Mononuclear cell (primary cell): ENCODE measurements around the gene STIM1. TPM values are rescaled to one million over a fixed set of nuclear protein-coding genes. Genes with fewer than 3 reads are reported as not detected.

Experiments
- H3K27me3 ChIP-seq: 2 replicates; pipeline ENCODE4 v1.6.0; 2011; ENCODE audit warnings: low read length, control low read depth; ENCODE audit not compliant: insufficient read depth
- H3K4me1 ChIP-seq: 2 replicates; pipeline ENCODE4 v1.5.1; 2011; ENCODE audit warnings: mild to moderate bottlenecking, low read length, control low read depth; ENCODE audit not compliant: insufficient read depth
- H3K4me3 ChIP-seq: 2 replicates; pipeline ENCODE4 v1.5.1; 2011; ENCODE audit warnings: mild to moderate bottlenecking, low read length, moderate library complexity
- H3K9me3 ChIP-seq: 2 replicates; pipeline ENCODE4 v1.5.1; 2011; ENCODE audit warnings: low read depth, mild to moderate bottlenecking, control low read depth, low read length
- total RNA-seq: library from RNA; depleted of rRNA; stranded (reverse); fragments of >200 nt; gene quantifications from one replicate; pipeline ENCODE4 v1.2.3, GENCODE V29; 2012

STIM1 gene
- total RNA-seq, 1 donor: 55.8 TPM

DNA sequence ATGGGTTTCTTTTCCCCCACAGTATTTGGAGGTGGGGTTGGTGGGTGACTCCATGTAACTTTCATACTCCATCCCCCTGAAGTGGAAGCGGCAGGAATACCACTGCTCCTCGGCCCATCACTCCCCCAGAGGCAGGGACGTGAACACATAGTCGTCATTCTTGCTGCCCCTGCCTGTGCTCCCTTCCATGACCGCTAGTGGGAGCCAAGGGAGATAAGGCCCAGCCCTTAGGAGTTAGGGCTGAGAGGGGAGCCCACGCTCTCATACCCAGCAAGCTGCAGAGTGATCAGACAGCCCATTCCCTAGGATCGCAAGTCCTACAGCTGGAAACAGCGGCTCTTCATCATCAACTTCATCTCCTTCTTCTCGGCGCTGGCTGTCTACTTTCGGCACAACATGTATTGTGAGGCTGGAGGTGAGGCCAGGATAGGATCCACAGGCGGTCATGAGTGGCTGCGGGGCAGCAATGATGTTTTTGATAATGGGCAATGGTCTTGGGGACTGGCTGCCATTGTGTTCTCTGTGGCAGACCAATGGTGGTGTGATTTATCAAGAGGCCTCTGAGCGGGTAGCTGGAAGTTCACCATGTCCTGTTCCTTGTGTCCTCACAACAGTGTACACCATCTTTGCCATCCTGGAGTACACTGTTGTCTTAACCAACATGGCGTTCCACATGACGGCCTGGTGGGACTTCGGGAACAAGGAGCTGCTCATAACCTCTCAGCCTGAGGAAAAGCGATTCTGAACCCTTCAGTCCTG, 30.6 kb upstream of the STIM1 start:
- Histone ChIP-seq H3K9me3 (no peaks in the 10 kb centered on the region), H3K4me1 (peaks cover 39% of the 10 kb centered on the region), H3K27me3 (no peaks in the 10 kb centered on the region), H3K4me3 (no peak overlapping the region)

DNA sequence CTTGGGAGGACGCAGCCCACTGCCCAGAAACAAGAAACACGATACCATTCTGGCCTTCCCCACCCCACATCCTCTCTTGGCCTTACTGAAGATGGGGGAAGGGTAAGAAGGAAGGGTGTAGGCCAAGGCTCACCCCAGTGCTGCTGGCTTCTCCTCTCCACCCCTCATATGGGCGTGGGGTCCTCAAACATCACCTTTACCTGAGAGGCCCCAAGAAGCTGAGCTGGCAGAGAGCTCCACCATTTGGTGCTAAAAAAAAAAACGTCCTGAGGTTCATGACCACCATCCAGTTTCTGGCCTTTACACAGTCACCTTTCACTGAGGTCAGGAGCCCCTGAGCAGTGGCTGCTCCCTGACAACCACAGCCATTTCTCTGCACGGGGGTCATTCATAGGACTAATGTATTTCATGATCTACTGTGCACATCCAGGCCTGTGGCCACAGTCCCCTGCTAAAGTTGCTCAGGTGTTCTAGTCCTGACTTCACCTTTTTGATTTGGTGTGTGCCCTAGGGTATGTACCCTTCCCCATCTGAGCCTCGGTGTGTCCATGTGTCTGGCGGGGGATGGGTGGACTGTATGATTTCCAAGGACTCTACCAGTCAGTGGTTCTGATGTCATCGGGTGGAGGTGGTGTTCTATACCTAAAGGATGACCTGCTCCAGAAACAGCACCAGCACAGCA, 29.9 kb upstream of the STIM1 start:
- Histone ChIP-seq H3K4me3 (no peak overlapping the region), H3K27me3 (no peaks in the 10 kb centered on the region), H3K4me1 (peaks cover 46% of the 10 kb centered on the region)

DNA sequence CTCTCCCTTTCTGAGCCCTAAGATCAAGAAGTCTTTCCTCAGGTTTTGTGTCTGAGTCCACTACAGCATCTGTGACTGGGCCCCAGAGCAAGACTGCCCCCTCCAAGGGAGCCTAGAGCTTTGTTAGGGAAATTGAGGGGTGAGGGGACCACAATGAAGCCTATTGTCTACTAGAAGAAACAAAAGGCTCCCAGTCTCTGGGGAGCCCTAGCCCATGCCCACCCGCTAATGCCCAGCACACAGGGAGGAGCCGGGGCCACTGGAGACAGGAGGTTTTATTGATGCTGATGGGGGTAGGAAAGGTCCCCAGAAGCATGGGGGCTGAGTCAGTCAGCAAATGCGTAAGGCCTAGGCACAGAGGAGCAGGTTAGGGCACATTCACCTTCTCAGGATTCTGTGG, 28.7 kb upstream of the STIM1 start:
- no peaks in the 10 kb centered on the region for H3K27me3 ChIP-seq
- H3K4me3 ChIP-seq: no peak overlapping the region
- peaks cover 57% of the 10 kb centered on the region for H3K4me1 ChIP-seq
- H3K9me3 ChIP-seq: no peaks in the 10 kb centered on the region

More for the DNA sequence above, 29.9 kb upstream of the STIM1 start:
- no peaks in the 10 kb centered on the region for H3K9me3 ChIP-seq

DNA sequence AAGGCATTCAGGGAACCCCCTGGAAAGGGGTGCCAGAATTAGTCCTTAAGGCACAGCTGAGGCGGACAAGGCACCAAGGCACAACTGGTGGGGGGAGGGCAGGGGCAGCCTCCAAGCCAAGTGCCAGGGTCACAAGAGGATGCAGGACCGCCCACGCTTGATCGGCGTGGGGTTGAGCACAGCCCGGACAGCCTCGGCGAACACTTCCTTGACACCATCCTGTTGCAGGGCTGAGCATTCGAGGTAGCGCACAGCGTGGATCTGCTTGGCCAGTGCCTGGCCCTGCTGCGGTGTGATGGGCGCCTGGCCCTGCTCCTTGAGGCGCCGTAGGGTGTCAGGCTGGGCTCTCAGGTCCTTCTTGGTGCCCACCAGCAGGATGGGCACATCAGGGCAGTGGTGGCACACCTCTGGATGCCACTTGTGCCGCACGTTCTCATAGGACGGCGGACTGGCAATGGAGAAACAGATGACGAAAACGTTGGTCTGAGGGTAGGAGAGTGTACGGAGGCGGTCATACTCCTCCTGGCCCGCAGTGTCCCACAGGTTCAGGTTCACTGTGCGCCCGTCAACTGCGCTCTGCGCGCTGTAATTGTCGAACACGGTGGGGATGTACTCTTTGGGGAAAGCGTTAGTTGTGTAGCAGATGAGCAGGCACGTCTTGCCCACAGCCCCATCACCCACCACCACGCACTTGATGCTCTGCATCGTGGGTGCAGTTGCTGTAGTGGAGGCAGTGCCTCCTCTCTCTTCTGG, 27.9 kb upstream of the STIM1 start:
- Histone ChIP-seq H3K9me3 (no peaks in the 10 kb centered on the region), H3K4me3 (no peak overlapping the region), H3K27me3 (no peaks in the 10 kb centered on the region), H3K4me1 (peaks cover 66% of the 10 kb centered on the region)

DNA sequence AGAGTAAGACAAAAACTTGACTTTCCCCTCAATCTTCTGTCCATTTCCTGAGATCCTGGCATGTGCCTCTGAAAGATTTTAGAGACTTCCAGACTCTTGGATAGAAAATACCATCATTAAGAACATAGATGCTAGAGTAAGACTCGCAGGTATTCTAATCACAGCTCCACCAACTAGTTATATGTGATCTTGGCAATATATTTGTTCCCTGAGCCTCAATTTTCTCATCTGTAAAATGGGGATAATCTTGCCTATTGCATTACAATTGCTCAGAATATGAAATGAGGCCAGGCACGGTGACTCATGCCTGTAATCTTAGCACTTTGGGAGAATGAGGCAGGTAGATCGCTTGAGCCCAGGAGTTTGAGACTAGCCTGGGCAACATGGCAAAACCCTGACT, 25.4 kb upstream of the STIM1 start:
- Histone ChIP-seq H3K9me3 (no peaks in the 10 kb centered on the region), H3K27me3 (no peaks in the 10 kb centered on the region), H3K4me1 (peaks cover 84% of the 10 kb centered on the region), H3K4me3 (no peak overlapping the region)

DNA sequence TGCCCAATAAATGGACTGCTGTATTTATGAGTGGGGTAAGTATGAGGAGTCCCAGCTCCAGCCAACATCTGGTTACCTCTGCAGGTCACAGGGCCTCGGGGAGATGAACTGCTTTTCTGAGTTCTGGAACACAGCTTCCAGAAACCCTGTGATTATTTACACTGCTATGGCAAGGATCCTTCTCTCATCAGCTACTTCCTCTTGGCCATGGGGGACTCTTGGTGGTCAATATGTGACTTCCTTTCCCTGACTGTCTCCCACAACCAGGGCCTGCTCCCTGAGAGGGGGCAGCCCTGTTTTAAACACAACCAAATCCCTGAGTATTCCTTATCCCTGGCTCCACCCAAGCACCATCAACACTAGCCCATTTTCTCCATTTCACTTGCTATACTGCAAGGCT, 24.7 kb upstream of the STIM1 start:
- H3K9me3 ChIP-seq: no peaks in the 10 kb centered on the region
- H3K4me3 ChIP-seq: no peak overlapping the region
- no peaks in the 10 kb centered on the region for H3K27me3 ChIP-seq
- H3K4me1 ChIP-seq: peaks cover 84% of the 10 kb centered on the region

DNA sequence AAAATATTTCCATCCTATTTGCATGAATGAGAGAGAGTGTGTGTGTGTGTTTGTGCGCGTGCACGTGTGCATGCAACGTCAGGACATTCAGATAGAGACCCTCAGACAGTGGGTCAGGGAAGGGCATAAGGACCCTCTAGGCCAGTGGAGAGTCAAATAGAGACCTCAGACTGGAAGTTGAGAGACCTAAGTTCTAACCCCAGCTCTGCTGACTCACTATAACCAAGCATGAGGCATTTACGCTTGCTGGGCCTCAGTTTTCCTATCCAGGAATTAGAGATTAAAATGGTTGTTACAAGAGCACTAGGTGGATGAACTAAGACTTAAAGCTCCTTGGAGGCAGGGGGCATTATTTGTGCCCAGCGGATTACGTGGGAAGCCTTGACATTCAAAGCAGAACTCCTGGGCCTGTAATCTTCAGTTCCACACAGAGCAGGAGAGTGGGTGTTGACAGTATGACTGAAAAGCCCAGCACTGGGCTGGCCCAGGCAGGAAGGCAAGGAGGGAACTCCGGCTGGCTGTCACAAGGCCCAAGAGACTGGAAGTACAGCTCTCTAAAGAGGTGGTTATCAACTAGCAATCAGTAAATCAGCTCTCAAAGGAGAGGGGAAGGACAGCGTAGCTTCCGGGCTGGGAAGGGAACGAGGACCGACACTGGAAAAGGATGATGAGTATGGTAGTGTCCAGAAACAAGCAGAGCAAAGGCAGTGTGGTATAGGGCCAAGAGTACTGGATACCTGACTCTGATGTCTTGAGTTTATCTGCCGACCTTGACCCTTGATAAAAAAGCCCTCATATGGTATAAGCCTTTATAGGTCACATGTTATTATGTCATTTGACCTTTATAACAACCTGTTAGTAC, 23.9 kb upstream of the STIM1 start:
- Histone ChIP-seq H3K27me3 (no peaks in the 10 kb centered on the region), H3K4me3 (no peak overlapping the region), H3K9me3 (no peaks in the 10 kb centered on the region), H3K4me1 (peaks cover 84% of the 10 kb centered on the region)

DNA sequence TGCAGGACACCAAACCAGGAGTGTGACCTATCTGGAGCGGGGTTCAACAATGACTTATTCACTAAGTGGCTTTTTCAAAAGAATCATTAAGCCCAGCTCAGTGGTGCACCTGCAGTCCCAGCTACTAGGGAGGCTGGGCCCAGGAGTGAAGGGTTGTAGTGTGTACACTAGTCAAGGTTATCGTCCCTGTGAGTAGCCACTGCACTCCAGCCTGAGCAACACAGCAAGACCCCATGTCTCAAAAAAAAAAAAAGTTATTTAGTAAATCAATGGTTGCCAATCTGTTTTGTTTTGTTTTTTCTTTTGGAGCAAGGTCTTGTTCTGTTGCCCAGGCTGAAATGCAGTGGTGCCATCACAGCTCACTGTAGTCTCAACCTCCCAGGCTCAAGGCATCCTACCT, 22.6 kb upstream of the STIM1 start:
- Histone ChIP-seq H3K4me3 (no peak overlapping the region), H3K27me3 (no peaks in the 10 kb centered on the region), H3K4me1 (peaks cover 90% of the 10 kb centered on the region), H3K9me3 (no peaks in the 10 kb centered on the region)

DNA sequence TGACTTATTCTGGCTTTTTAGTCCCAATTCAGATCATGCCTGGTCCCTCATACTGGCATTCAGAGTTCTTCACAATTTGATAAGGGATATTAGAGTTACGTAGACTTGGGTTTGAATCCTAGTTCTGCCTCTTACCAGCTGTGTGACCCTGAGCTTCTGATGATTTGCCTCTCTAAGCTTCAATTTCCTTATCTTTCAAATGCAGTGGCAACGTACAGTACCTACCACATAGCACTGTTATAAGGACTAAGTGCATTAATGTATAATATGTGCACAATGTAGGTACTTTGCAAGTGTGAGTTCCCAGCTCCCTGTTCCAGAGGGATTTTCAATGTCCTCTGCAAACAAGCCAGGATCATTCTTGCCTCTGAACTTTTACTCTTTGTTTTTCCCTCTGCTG, 22.0 kb upstream of the STIM1 start:
- Histone ChIP-seq H3K27me3 (no peaks in the 10 kb centered on the region), H3K4me3 (no peak overlapping the region), H3K4me1 (peaks cover 97% of the 10 kb centered on the region), H3K9me3 (no peaks in the 10 kb centered on the region)

DNA sequence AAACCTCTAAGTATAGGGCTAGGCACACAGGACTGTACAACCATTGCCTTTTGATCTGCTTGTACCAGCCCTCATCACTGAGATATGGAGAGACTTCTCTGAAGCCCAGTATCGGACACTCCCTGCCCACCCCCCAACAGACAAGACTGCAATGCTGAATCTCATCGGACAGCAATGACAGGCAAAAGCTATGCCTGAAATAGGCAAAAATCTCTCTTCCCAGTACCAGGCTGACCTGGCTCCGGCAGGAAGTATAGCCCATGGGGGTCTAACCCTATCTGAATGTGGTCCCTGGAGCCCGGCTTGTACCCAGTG, 21.2 kb upstream of the STIM1 start:
- Histone ChIP-seq H3K4me3 (peak overlapping the region; percentile 26), H3K27me3 (no peaks in the 10 kb centered on the region), H3K9me3 (no peaks in the 10 kb centered on the region), H3K4me1 (peaks cover 100% of the 10 kb centered on the region)

DNA sequence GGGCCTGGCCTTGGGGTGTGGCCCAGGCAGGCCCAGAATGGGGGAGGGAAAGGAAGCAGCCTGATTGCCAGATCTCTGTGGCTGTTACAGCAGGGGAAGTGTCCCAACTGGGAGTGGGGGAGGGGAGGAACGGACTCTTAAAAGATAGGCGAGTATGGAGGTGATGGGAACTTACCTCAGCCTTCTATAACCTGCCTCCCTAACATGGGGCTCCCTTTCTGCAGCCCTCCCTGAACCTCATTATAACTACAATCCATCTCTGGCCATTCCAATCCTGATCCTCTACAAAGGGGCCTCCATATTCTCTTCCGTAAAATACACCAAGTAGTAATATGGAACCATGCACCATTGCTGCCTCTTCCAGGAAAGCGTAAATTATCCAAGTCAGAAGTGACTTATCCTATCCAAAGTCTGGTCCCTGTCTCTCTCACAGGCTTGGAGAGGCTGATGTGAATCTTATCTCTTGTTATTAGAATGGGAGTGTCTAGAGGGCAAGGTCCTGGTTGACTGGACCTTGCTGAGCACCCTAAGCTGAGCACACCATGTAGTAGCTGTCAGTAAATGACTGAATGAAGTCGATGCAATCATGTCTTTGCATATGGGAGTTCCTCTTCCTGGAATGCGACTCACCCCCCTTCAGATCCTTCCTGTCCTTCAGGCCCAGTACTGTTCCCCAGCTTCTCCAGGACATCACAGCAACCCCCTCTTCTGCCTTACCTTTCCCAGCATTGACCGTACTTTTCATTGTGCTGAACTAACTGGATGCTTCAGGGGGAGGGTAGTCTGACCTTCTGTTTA, 20.6 kb upstream of the STIM1 start:
- Histone ChIP-seq H3K4me1 (peaks cover 95% of the 10 kb centered on the region), H3K9me3 (no peaks in the 10 kb centered on the region), H3K4me3 (peak overlapping the region; percentile 26), H3K27me3 (no peaks in the 10 kb centered on the region)

DNA sequence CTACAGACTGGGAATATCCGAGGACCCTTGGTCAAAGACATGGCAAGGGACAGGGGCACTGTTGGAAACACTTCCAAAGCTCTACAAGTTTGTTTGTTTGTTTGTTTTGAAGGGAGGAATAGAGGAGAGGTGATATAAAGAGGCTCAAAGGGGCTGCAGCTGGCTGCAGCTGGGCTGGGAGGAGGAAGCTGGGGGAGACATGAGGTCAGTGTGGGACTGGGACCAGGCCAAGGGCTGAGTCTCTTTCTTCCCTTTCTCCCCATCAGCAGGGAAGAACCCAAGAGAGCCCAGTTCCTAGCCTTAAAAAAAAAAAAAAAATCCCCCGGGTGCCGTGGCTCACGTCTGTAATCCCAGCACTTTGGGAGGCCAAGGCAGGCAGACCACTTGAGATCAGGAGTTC, 19.7 kb upstream of the STIM1 start:
- Histone ChIP-seq H3K4me3 (peak overlapping the region; percentile 12), H3K27me3 (no peaks in the 10 kb centered on the region), H3K9me3 (no peaks in the 10 kb centered on the region), H3K4me1 (peaks cover 86% of the 10 kb centered on the region)

DNA sequence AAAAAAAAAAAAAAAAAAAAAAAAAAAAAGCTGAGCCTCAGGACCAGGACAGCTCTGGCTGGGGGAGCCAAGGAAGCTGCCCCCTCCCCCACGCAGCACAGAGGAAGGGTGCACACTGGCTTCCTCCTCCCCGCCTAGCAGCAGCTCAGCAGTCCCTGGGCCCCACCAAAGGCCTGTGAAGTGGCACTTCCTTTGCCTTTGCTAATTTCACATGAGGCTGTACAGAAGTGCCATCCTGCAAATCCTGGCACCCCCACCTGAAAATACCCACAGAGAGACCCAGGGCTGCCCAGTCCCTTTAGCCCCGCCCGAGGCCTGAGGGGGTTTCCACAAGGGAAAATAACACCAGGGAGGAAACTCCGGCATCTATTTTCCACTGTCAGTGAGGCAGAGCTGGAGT, 18.6 kb upstream of the STIM1 start:
- H3K9me3 ChIP-seq: no peaks in the 10 kb centered on the region
- H3K4me1 ChIP-seq: peaks cover 79% of the 10 kb centered on the region
- peak overlapping the region; percentile 96 for H3K4me3 ChIP-seq
- H3K27me3 ChIP-seq: no peaks in the 10 kb centered on the region

DNA sequence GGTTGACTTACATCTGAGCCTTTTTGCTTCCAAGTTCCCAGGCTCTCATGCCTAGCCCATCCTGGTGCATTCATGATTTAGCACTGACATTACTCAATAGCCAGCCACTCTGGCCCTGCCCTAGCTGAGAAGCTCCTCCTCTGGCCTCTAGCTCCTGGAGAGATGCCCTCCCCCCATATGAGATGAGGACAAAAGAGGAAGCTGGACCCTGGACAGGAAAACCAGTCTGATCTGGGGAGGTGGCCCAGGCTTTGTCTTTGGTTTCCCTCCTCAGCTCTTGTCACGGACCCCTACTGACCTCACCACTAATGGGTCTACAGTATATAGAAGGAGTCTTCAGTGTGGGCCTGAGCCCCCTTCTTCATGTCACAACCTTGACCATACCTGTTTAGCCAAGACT, 17.7 kb upstream of the STIM1 start:
- Histone ChIP-seq H3K4me1 (peaks cover 74% of the 10 kb centered on the region), H3K9me3 (no peaks in the 10 kb centered on the region), H3K27me3 (no peaks in the 10 kb centered on the region), H3K4me3 (peak overlapping the region; percentile 96)
